Astrocyte (in vitro differentiated cells and primary cell): ENCODE data around the gene POLN. TPM values are rescaled to one million over a fixed set of nuclear protein-coding genes. Genes with fewer than 3 reads are reported as not detected.

Source experiments
- DNase-seq: peaks from one replicate; pipeline ENCODE4 v3.0.0-alpha.2; 2010; ENCODE audit warnings: low read depth
- FAIRE-seq: peaks from 2 replicates; lab custom pipeline; 2011; peaks lifted over from hg19 to GRCh38; lab: Jason Lieb, UNC
- H2AFZ ChIP-seq: 2 replicates; pipeline ENCODE4 v1.6.0; 2012; ENCODE audit warnings: low read depth, low read length, inconsistent platforms
- H3K27ac ChIP-seq: 2 replicates; pipeline ENCODE4 v1.5.1; 2011; ENCODE audit warnings: low read depth, low read length, inconsistent platforms
- H3K27me3 ChIP-seq: 2 replicates; pipeline ENCODE4 v1.6.0; 2011; ENCODE audit warnings: low read length, inconsistent platforms; ENCODE audit not compliant: insufficient read depth
- H3K36me3 ChIP-seq: 2 replicates; pipeline ENCODE4 v1.5.1; 2011; ENCODE audit warnings: low read length, inconsistent platforms; ENCODE audit not compliant: insufficient read depth
- H3K4me1 ChIP-seq: 2 replicates; pipeline ENCODE4 v1.5.1; 2011; ENCODE audit warnings: low read length, inconsistent platforms; ENCODE audit not compliant: insufficient read depth
- H3K4me2 ChIP-seq: 2 replicates; pipeline ENCODE4 v1.6.0; 2012; ENCODE audit warnings: low read length, inconsistent platforms
- H3K4me3 ChIP-seq: 2 replicates; pipeline ENCODE4 v1.5.1; 2011; ENCODE audit warnings: low read depth, mild to moderate bottlenecking, low read length, inconsistent platforms; ENCODE audit not compliant: insufficient read depth
- H3K79me2 ChIP-seq: 2 replicates; pipeline ENCODE4 v1.6.0; 2012; ENCODE audit warnings: mild to moderate bottlenecking, low read length, inconsistent platforms; ENCODE audit not compliant: insufficient read depth
- H3K9ac ChIP-seq: 2 replicates; pipeline ENCODE4 v1.6.0; 2012; ENCODE audit warnings: mild to moderate bottlenecking, low read length, inconsistent platforms
- H3K9me3 ChIP-seq: 2 replicates; pipeline ENCODE4 v1.5.1; 2012; ENCODE audit warnings: low read depth, mild to moderate bottlenecking, low read length, inconsistent platforms; ENCODE audit not compliant: insufficient read depth
- H4K20me1 ChIP-seq: 2 replicates; pipeline ENCODE4 v1.6.0; 2012; ENCODE audit warnings: low read length, inconsistent platforms; ENCODE audit not compliant: insufficient read depth
- H3K27ac Mint-ChIP-seq: one replicate; pipeline ENCODE4 v1.8.0; 2021; ENCODE audit warnings: mild to moderate bottlenecking, mixed read lengths; ENCODE audit not compliant: unreplicated experiment
- H3K27me3 Mint-ChIP-seq: one replicate; pipeline ENCODE4 v1.8.0; 2021; ENCODE audit warnings: low read depth, mixed read lengths; ENCODE audit not compliant: unreplicated experiment
- H3K36me3 Mint-ChIP-seq: one replicate; pipeline ENCODE4 v1.8.0; 2021; ENCODE audit warnings: low read depth, mixed read lengths; ENCODE audit not compliant: unreplicated experiment
- H3K4me1 Mint-ChIP-seq: one replicate; pipeline ENCODE4 v1.8.0; 2021; ENCODE audit warnings: low read depth, mixed read lengths; ENCODE audit not compliant: unreplicated experiment
- H3K4me3 Mint-ChIP-seq: one replicate; pipeline ENCODE4 v1.8.0; 2021; ENCODE audit warnings: mild to moderate bottlenecking, moderate library complexity, mixed read lengths; ENCODE audit not compliant: unreplicated experiment
- H3K9me3 Mint-ChIP-seq: one replicate; pipeline ENCODE4 v1.8.0; 2021; ENCODE audit warnings: mild to moderate bottlenecking, mixed read lengths; ENCODE audit not compliant: unreplicated experiment
- CTCF ChIP-seq: IDR thresholded peaks from 2 replicates; pipeline ENCODE4 v1.5.1; 2011; ENCODE audit warnings: low read depth, mild to moderate bottlenecking, inconsistent platforms, low read length, moderate library complexity; ENCODE audit not compliant: insufficient read depth
- EZH2 ChIP-seq: IDR thresholded peaks from 2 replicates; pipeline ENCODE4 v1.6.1; 2012; ENCODE audit warnings: mild to moderate bottlenecking, low read length, inconsistent platforms; ENCODE audit not compliant: insufficient read depth
- total RNA-seq: library from RNA; stranded (reverse); gene quantifications from 2 replicates; pipeline ENCODE4 v1.2.1, GENCODE V29; 2021

The POLN gene
- total RNA-seq, 1 donor from 2014 or later, result 3.1 TPM

GRCh38 chr4:2263926-2264321 is 22.0 kb upstream of the POLN start:
- peaks cover 3% of the 10 kb centered on the region for H3K4me1 Mint-ChIP-seq
- DNase-seq, result no peak
- H3K4me3 Mint-ChIP-seq, result no peak overlapping the region

GRCh38 chr4:2262944-2263250 is 21.0 kb upstream of the POLN start:
- Histone ChIP-seq H3K27me3 (no peaks in the 10 kb centered on the region), H3K27ac (peak overlapping the region; percentile 66), H3K4me3 (peak overlapping the region; percentile 64), H3K79me2 (peaks cover 34% of the 10 kb centered on the region), H3K4me2 (peak overlapping the region; percentile 97), H4K20me1 (peaks cover 33% of the 10 kb centered on the region), H3K9ac (peak overlapping the region; percentile 84), H3K4me1 (peaks cover 12% of the 10 kb centered on the region), H2AFZ (peak overlapping the region; percentile 97), H3K9me3 (no peaks in the 10 kb centered on the region), H3K36me3 (no peaks in the 10 kb centered on the region)
- Mint-ChIP-seq H3K9me3 (no peaks in the 10 kb centered on the region), H3K36me3 (no peaks in the 10 kb centered on the region), H3K27ac (peak overlapping the region; percentile 41), H3K27me3 (peaks cover 11% of the 10 kb centered on the region), H3K4me1 (peaks cover 3% of the 10 kb centered on the region), H3K4me3 (peak overlapping the region; percentile 70)
- FAIRE-seq (no peak), DNase-seq (no peak)
- TF ChIP-seq EZH2, result no peak
- no peak for TF ChIP-seq CTCF

More at GRCh38 chr4:2263926-2264321, 22.0 kb upstream of the POLN start:
- Histone ChIP-seq H2AFZ (no peak overlapping the region), H3K4me2 (no peak overlapping the region), H3K4me3 (no peak overlapping the region), H4K20me1 (peaks cover 23% of the 10 kb centered on the region), H3K79me2 (peaks cover 23% of the 10 kb centered on the region), H3K4me1 (peaks cover 12% of the 10 kb centered on the region), H3K27me3 (no peaks in the 10 kb centered on the region), H3K27ac (no peak overlapping the region), H3K9me3 (no peaks in the 10 kb centered on the region), H3K36me3 (no peaks in the 10 kb centered on the region), H3K9ac (no peak overlapping the region)
- H3K9me3 Mint-ChIP-seq, result no peaks in the 10 kb centered on the region
- H3K36me3 Mint-ChIP-seq, result no peaks in the 10 kb centered on the region
- no peak overlapping the region for H3K27ac Mint-ChIP-seq
- FAIRE-seq, result no peak
- no peak for TF ChIP-seq CTCF
- TF ChIP-seq EZH2, result no peak
- peaks cover 14% of the 10 kb centered on the region for H3K27me3 Mint-ChIP-seq

GRCh38 chr4:2262145-2262943 is 20.4 kb upstream of the POLN start:
- Mint-ChIP-seq H3K36me3 (peaks cover 3% of the 10 kb centered on the region), H3K27me3 (peaks cover 11% of the 10 kb centered on the region), H3K27ac (no peak overlapping the region), H3K4me1 (peaks cover 3% of the 10 kb centered on the region), H3K4me3 (peak overlapping the region; percentile 79), H3K9me3 (no peaks in the 10 kb centered on the region)
- Histone ChIP-seq H3K79me2 (peaks cover 39% of the 10 kb centered on the region), H3K27me3 (no peaks in the 10 kb centered on the region), H3K27ac (peak overlapping the region; percentile 66), H3K4me1 (peaks cover 12% of the 10 kb centered on the region), H3K9ac (peak overlapping the region; percentile 84), H3K36me3 (no peaks in the 10 kb centered on the region), H3K4me2 (peak overlapping the region; percentile 97), H3K4me3 (peak overlapping the region; percentile 64), H3K9me3 (no peaks in the 10 kb centered on the region), H4K20me1 (peaks cover 38% of the 10 kb centered on the region), H2AFZ (peak overlapping the region; percentile 97)
- FAIRE-seq (no peak), DNase-seq (peak; percentile 99)
- TF ChIP-seq CTCF, result no peak
- TF ChIP-seq EZH2, result no peak
